Measurements from ENCODE around the gene OR51F1.
"Not testable (repeated sequence)": the region's sequence is repeated elsewhere in the genome, so short reads cannot be mapped to it uniquely, and the experiment has no call there.

Gene OR51F1

GRCh38 chr11:4727171-4727570 lies 42.6 kb downstream of the OR51F1 start:
- no peak for DNase-seq (ENCODE audit: low read depth)
- H3K4me3 ChIP-seq (ENCODE audit: low read depth, low read length): no peak overlapping the region
- TF ChIP-seq CTCF (conservative IDR thresholded peaks at IDR 0.05; ENCODE audit: low read depth, low read length): no peak

DNA sequence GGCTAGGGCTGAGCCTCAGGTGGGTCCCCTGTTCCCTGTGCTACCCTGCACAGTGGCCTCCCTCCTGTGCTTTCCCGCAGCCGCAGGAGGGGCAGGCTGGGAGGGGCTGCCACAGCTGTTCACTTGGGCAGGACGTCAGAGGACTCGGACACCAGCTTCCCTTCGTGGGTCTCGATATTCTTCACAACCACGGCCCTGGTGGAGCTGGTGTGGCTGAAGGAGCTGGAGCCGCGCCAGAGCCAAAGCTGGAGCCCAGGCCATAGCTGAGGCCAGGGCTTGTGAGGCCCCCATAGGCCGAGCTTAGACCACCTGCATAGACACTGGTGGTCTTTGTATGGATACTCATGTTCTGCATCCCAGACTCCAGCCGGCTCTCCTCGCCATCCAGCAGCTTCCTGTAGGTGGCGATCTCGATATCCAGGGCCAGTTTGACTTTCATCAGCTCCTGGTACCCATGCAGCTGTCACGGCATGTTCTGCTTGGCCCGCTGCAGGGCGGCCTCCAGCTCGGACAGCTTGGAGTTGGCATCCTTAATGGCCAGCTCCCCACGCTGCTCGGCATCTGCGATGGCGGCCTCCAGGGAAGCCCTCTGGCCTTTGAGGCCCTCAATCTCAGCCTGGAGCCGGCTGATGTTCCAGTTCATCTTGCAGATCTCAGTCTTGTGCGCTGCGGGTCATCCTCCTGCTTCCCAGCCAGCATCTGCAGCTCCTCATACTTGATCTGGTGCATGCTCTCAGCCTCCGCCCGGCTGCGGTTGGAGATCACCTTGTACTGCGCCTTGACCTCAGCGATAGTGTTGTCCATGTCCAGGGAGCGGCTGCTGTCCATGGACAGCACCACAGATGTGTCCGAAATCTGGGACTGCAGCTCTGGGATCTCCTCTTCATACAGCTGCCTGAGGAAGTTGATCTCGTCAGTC lies 46.9 kb downstream of the OR51F1 start:
- not testable (repeated sequence) for H3K4me3 ChIP-seq (ENCODE audit: low read depth, low read length); DNase-seq (ENCODE audit: low read depth)
